Measurements from ENCODE around the gene GATA6.

DNA sequence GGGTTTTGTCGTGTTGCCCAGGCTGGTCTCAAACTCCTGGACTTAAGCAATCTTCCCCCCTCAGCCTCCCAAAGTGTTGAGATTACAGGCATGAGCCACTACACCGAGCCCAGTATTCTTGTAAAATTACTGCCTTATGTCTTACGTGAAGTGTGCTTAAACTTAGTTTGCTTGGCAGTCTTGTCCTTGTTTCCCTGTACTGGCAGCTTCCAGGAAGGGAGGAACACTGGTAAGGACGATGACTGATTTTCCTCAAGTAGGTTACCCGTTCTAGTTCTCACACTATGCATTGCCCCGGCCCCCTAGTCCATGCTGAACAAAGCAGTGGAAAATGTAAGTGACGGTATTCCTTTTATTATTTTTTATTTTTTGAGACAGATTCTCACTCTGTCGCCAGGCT lies 19.7 kb upstream of the GATA6 start:
- TF ChIP-seq, protein P1, sequence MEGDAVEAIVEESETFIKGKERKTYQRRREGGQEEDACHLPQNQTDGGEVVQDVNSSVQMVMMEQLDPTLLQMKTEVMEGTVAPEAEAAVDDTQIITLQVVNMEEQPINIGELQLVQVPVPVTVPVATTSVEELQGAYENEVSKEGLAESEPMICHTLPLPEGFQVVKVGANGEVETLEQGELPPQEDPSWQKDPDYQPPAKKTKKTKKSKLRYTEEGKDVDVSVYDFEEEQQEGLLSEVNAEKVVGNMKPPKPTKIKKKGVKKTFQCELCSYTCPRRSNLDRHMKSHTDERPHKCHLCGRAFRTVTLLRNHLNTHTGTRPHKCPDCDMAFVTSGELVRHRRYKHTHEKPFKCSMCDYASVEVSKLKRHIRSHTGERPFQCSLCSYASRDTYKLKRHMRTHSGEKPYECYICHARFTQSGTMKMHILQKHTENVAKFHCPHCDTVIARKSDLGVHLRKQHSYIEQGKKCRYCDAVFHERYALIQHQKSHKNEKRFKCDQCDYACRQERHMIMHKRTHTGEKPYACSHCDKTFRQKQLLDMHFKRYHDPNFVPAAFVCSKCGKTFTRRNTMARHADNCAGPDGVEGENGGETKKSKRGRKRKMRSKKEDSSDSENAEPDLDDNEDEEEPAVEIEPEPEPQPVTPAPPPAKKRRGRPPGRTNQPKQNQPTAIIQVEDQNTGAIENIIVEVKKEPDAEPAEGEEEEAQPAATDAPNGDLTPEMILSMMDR (IDR thresholded peaks at IDR 0.05 in 4 of 5, conservative IDR thresholded peaks at IDR 0.05 in 1 of 5): no peak
- TF ChIP-seq POLR2A (IDR thresholded peaks at IDR 0.05): no peak
